Measurements from ENCODE around the gene EFNA5.
A peak's percentile ranks its signal among the peaks of the same experiment; 100 is the strongest.

- TF ChIP-seq PPARA (CRISPR knock-in tag; IDR thresholded peaks at IDR 0.05; ENCODE audit: borderline replicate concordance) (no peak), POU6F1 (CRISPR knock-in tag; IDR thresholded peaks at IDR 0.05; ENCODE audit: borderline replicate concordance, low read depth) (no peak), CREB5 (CRISPR knock-in tag; IDR thresholded peaks at IDR 0.05; ENCODE audit: low read depth) (no peak), ISL1 (CRISPR knock-in tag; IDR thresholded peaks at IDR 0.05) (no peak), ZC3H10 (CRISPR knock-in tag; IDR thresholded peaks at IDR 0.05) (no peak), SNAI2 (CRISPR knock-in tag; IDR thresholded peaks at IDR 0.05) (no peak), ESRRG (CRISPR knock-in tag; IDR thresholded peaks at IDR 0.05) (no peak), ZNF565 (CRISPR knock-in tag; conservative IDR thresholded peaks at IDR 0.05; ENCODE audit: low read depth) (no peak), ARNTL (CRISPR knock-in tag; IDR thresholded peaks at IDR 0.05; ENCODE audit: borderline replicate concordance, low read depth) (no peak), ZFP30 (CRISPR knock-in tag; IDR thresholded peaks at IDR 0.05) (peak; percentile 48; the same call in 1 of the 2 replicates), RARB (CRISPR knock-in tag; IDR thresholded peaks at IDR 0.05) (no peak), CSDC2 (CRISPR knock-in tag; IDR thresholded peaks at IDR 0.05) (no peak), OSR1 (CRISPR knock-in tag; IDR thresholded peaks at IDR 0.05) (no peak)
- TF ChIP-seq, protein P1, sequence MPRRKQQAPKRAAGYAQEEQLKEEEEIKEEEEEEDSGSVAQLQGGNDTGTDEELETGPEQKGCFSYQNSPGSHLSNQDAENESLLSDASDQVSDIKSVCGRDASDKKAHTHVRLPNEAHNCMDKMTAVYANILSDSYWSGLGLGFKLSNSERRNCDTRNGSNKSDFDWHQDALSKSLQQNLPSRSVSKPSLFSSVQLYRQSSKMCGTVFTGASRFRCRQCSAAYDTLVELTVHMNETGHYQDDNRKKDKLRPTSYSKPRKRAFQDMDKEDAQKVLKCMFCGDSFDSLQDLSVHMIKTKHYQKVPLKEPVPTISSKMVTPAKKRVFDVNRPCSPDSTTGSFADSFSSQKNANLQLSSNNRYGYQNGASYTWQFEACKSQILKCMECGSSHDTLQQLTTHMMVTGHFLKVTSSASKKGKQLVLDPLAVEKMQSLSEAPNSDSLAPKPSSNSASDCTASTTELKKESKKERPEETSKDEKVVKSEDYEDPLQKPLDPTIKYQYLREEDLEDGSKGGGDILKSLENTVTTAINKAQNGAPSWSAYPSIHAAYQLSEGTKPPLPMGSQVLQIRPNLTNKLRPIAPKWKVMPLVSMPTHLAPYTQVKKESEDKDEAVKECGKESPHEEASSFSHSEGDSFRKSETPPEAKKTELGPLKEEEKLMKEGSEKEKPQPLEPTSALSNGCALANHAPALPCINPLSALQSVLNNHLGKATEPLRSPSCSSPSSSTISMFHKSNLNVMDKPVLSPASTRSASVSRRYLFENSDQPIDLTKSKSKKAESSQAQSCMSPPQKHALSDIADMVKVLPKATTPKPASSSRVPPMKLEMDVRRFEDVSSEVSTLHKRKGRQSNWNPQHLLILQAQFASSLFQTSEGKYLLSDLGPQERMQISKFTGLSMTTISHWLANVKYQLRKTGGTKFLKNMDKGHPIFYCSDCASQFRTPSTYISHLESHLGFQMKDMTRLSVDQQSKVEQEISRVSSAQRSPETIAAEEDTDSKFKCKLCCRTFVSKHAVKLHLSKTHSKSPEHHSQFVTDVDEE (CRISPR knock-in tag; IDR thresholded peaks at IDR 0.05): no peak
Observed at GRCh38 chr5:107538805-107539445, 131.8 kb downstream of the EFNA5 start.
